ENCODE data around the gene ZNF184. TPM values are rescaled to one million over a fixed set of nuclear protein-coding genes. Genes with fewer than 3 reads are reported as not detected.
A peak's percentile ranks its signal among the peaks of the same experiment; 100 is the strongest.

The ZNF184 gene
- total and polyA plus RNA-seq, 9 of the 15 experiments (the other 6 are each of a cell fraction or from before 2014, with no cell fraction given): 7.6 to 22.2 (median 12.8) TPM

DNA sequence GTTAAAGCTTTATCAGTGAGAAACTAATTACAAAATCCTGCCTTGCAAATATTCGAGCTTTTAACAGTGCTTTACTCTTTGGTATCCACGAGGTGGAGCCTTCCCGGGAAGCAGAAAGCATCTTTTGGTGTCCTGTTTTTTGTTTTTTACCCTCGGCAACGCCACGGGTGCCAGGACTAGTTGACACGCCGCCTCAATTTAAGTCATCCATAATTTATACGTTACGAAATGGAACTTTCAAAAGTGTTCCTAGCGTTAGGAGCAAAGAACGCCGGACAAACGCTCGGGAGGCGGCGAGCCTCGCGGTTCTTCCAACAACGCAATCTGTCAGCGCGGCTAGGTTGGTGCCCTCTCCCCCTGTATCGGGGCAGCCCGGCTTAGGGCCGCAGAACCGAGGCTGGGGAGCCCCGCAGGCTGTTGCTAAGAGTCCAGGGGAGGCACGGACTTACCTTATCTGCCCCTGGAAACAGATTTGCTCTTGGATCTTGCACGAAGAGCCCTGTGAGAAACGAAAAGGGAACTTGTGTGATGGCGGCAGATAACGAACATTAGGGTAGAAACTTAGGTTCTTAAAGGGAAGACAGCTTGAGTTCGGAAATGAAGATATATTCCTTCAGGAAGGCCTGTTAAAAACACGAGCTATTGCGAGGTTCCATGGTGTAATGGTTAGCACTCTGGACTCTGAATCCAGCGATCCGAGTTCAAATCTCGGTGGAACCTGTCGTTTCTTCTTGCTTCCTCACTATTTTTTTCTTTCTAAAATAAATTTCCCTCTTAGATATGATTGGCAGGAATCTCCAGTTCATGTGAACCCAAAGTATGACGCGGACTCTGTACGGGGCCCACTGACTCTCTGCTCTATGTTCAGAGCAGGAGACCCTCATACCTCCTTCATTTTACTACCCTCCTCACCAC is 46.2 kb upstream of the ZNF184 start (continued):
- TF ChIP-seq THAP12 (CRISPR knock-in tag; IDR thresholded peaks at IDR 0.05): no peak
- TF ChIP-seq RFX7 (CRISPR knock-in tag; IDR thresholded peaks at IDR 0.05): no peak
- no peak for TF ChIP-seq ZNF316 (IDR thresholded peaks at IDR 0.05)
- TF ChIP-seq HNRNPL (IDR thresholded peaks at IDR 0.05; ENCODE audit: low read depth, low read length): no peak
- no peak for TF ChIP-seq CCAR2 (IDR thresholded peaks at IDR 0.05; ENCODE audit: low read depth, low read length)
- no peak for TF ChIP-seq PHB (CRISPR knock-in tag; IDR thresholded peaks at IDR 0.05)
- no peak for TF ChIP-seq ERF (CRISPR knock-in tag; IDR thresholded peaks at IDR 0.05)
- TF ChIP-seq BRF1 (IDR thresholded peaks at IDR 0.05; ENCODE audit: borderline replicate concordance, extremely low read depth, insufficient read length): no peak
- TF ChIP-seq ZBED1 (IDR thresholded peaks at IDR 0.05): no peak
- no peak for TF ChIP-seq NR2C1 (IDR thresholded peaks at IDR 0.05)
- no peak for TF ChIP-seq NR2C1 (tag; IDR thresholded peaks at IDR 0.05)
- no peak for TF ChIP-seq HEY1 (CRISPR knock-in tag; IDR thresholded peaks at IDR 0.05; ENCODE audit: borderline replicate concordance)
- no peak for TF ChIP-seq ZNF717 (CRISPR knock-in tag; IDR thresholded peaks at IDR 0.05)
- no peak for TF ChIP-seq NFE2 (IDR thresholded peaks at IDR 0.05; ENCODE audit: low read depth)
- peak; percentile 76 to 80 for TF ChIP-seq RAD21 (CRISPR knock-in tag; conservative IDR thresholded peaks at IDR 0.05 in 1 of 2, IDR thresholded peaks at IDR 0.05 in 1 of 2)
- TF ChIP-seq PCBP2 (IDR thresholded peaks at IDR 0.05; ENCODE audit: low read depth, low read length, poor library complexity, severe bottlenecking): no peak
- TF ChIP-seq CTBP1 (IDR thresholded peaks at IDR 0.05; ENCODE audit: borderline replicate concordance): no peak
- TF ChIP-seq, protein P1, sequence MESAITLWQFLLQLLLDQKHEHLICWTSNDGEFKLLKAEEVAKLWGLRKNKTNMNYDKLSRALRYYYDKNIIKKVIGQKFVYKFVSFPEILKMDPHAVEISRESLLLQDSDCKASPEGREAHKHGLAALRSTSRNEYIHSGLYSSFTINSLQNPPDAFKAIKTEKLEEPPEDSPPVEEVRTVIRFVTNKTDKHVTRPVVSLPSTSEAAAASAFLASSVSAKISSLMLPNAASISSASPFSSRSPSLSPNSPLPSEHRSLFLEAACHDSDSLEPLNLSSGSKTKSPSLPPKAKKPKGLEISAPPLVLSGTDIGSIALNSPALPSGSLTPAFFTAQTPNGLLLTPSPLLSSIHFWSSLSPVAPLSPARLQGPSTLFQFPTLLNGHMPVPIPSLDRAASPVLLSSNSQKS (CRISPR knock-in tag; IDR thresholded peaks at IDR 0.05): no peak
- peak; percentile 92 for TF ChIP-seq CXXC5 (CRISPR knock-in tag; IDR thresholded peaks at IDR 0.05)
- TF ChIP-seq POLR2H (tag; IDR thresholded peaks at IDR 0.05; ENCODE audit: low read depth): peak; percentile 99
- TF ChIP-seq PHTF2 (CRISPR knock-in tag; IDR thresholded peaks at IDR 0.05): no peak
- no peak for TF ChIP-seq PTBP1 (IDR thresholded peaks at IDR 0.05; ENCODE audit: low read depth, low read length)
- TF ChIP-seq POLR2AphosphoS2 (IDR thresholded peaks at IDR 0.05; ENCODE audit: low read length): no peak
- TF ChIP-seq FOXO4 (CRISPR knock-in tag; IDR thresholded peaks at IDR 0.05): no peak
- no peak for TF ChIP-seq PRPF4 (IDR thresholded peaks at IDR 0.05; ENCODE audit: insufficient read depth, low read depth, low read length, poor library complexity, severe bottlenecking)
- peak; percentile 77 for TF ChIP-seq ZNF764 (CRISPR knock-in tag; IDR thresholded peaks at IDR 0.05; ENCODE audit: low read depth)

Data from K562 (cell line).